Myometrial cell (primary cell): ENCODE data around the gene BMAL1. TPM values are rescaled to one million over a fixed set of nuclear protein-coding genes. Genes with fewer than 3 reads are reported as not detected.

ENCODE experiments used
- total RNA-seq: library from RNA; depleted of rRNA; stranded (reverse); fragments of >200 nt; gene quantifications from 2 replicates; pipeline ENCODE4 v1.2.3, GENCODE V29; 2015

The BMAL1 gene
- total RNA-seq: 9.7 and 10.1 TPM in 2 replicates

GRCh38 chr11:13277768-13278608 lies at the start of gene BMAL1:
BMAL1 (plus strand) TSS chr11:13277790; CDS start chr11:13354309, 76,519 bp downstream.

Other genes with a start within 250 kb of the BMAL1 start
- 34.0 and 50.2 TPM in 2 replicates for gene BTBD10, start 185.4 kb downstream of the BMAL1 start, total RNA-seq
- gene PTH, start 218.2 kb downstream of the BMAL1 start, total RNA-seq: not detected in 2 replicates